Progenitor cell of endocrine pancreas (in vitro differentiated cells): ENCODE measurements around the gene COPB2. TPM values are rescaled to one million over a fixed set of nuclear protein-coding genes. Genes with fewer than 3 reads are reported as not detected.
"Not testable (repeated sequence)": the region's sequence is repeated elsewhere in the genome, so short reads cannot be mapped to it uniquely, and the experiment has no call there.

Experiments used
- DNase-seq: peaks from one replicate; pipeline ENCODE4 v3.0.0; 2021; ENCODE audit warnings: low spot score; ENCODE audit not compliant: unreplicated experiment
- H3K27ac Mint-ChIP-seq: 2 replicates; pipeline ENCODE4 v1.8.0; 2021; ENCODE audit warnings: mild to moderate bottlenecking, moderate library complexity, mixed read lengths
- H3K27me3 Mint-ChIP-seq: 2 replicates; pipeline ENCODE4 v1.8.0; 2021; ENCODE audit warnings: mixed read lengths
- H3K36me3 Mint-ChIP-seq: 2 replicates; pipeline ENCODE4 v1.8.0; 2022; ENCODE audit warnings: mixed read lengths; ENCODE audit not compliant: insufficient read depth
- H3K4me1 Mint-ChIP-seq: 2 replicates; pipeline ENCODE4 v1.8.0; 2021; ENCODE audit warnings: low read depth, mixed read lengths
- H3K4me3 Mint-ChIP-seq: 2 replicates; pipeline ENCODE4 v1.8.0; 2021; ENCODE audit warnings: low read depth, mild to moderate bottlenecking, moderate library complexity, mixed read lengths
- H3K9me3 Mint-ChIP-seq: 2 replicates; pipeline ENCODE4 v1.8.0; 2021; ENCODE audit warnings: low read depth, mixed read lengths
- total RNA-seq: library from RNA; stranded (reverse); gene quantifications from 2 replicates; pipeline ENCODE4 v1.2.1, GENCODE V29; 2021
- TF ChIP-seq, protein P1 (sequence below): fragments of 200-600 bp; sonication (generic); IDR thresholded peaks from one replicate; pipeline ENCODE4 v1.5.0; 2021; ENCODE audit warnings: antibody characterized with exemption, mild to moderate bottlenecking; ENCODE audit not compliant: unreplicated experiment

Gene COPB2
- total RNA-seq, 1 donor from 2014 or later, result 113 TPM

GRCh38 chr3:139418144-139418543 lies 28.7 kb upstream of the COPB2 start:
- Mint-ChIP-seq H3K36me3 (peaks cover 24% of the 10 kb centered on the region), H3K4me3 (no peak overlapping the region), H3K27ac (no peak overlapping the region), H3K27me3 (no peaks in the 10 kb centered on the region), H3K4me1 (no peaks in the 10 kb centered on the region), H3K9me3 (peaks cover 33% of the 10 kb centered on the region)
- TF ChIP-seq, protein P1, sequence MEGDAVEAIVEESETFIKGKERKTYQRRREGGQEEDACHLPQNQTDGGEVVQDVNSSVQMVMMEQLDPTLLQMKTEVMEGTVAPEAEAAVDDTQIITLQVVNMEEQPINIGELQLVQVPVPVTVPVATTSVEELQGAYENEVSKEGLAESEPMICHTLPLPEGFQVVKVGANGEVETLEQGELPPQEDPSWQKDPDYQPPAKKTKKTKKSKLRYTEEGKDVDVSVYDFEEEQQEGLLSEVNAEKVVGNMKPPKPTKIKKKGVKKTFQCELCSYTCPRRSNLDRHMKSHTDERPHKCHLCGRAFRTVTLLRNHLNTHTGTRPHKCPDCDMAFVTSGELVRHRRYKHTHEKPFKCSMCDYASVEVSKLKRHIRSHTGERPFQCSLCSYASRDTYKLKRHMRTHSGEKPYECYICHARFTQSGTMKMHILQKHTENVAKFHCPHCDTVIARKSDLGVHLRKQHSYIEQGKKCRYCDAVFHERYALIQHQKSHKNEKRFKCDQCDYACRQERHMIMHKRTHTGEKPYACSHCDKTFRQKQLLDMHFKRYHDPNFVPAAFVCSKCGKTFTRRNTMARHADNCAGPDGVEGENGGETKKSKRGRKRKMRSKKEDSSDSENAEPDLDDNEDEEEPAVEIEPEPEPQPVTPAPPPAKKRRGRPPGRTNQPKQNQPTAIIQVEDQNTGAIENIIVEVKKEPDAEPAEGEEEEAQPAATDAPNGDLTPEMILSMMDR, result no peak
- DNase-seq, result no peak

GRCh38 chr3:139416275-139416674 lies 26.8 kb upstream of the COPB2 start:
- DNase-seq, result no peak
- Mint-ChIP-seq H3K4me3 (no peak overlapping the region), H3K27ac (no peak overlapping the region), H3K4me1 (no peaks in the 10 kb centered on the region), H3K27me3 (no peaks in the 10 kb centered on the region), H3K9me3 (peaks cover 47% of the 10 kb centered on the region), H3K36me3 (peaks cover 26% of the 10 kb centered on the region)
- TF ChIP-seq, protein P1, result no peak

- H3K27me3 Mint-ChIP-seq, result no peaks in the 10 kb centered on the region
- H3K27ac Mint-ChIP-seq, result peak overlapping the region; percentile 76
- DNase-seq, result no peak
- peaks cover 58% of the 10 kb centered on the region for H3K9me3 Mint-ChIP-seq
- peaks cover 29% of the 10 kb centered on the region for H3K36me3 Mint-ChIP-seq
- no peaks in the 10 kb centered on the region for H3K4me1 Mint-ChIP-seq
- TF ChIP-seq, protein P1, result no peak
- no peak overlapping the region for H3K4me3 Mint-ChIP-seq
These were observed 25.3 kb upstream of the COPB2 start for GRCh38 chr3:139414608-139415224.

- not testable (repeated sequence) for H3K4me1 Mint-ChIP-seq, H3K4me3 Mint-ChIP-seq, H3K27ac Mint-ChIP-seq, H3K27me3 Mint-ChIP-seq, DNase-seq
- H3K36me3 Mint-ChIP-seq, result peaks cover 31% of the 10 kb centered on the region
- H3K9me3 Mint-ChIP-seq, result peaks cover 74% of the 10 kb centered on the region
These were observed 23.4 kb upstream of the COPB2 start for GRCh38 chr3:139412891-139413290.

DNA sequence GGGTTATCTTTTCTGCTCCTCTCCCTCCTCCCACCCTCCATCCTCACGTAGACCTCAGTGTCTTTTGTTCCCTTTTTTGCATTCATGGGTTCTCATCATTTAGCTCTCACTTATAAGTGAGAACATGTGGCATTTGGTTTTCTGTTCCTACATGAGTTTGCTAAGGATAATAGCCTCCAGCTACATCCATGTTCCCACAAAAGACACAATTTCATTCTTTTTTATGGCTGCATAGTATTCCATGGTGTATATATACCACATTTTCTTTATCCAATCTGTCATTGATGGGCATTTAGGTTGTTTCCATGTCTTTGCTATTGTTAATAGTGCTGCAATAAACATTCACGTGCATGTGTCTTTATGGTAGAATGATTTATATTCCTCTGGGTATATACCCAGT lies 11.7 kb upstream of the COPB2 start:
- not testable (repeated sequence) for H3K4me3 Mint-ChIP-seq, H3K4me1 Mint-ChIP-seq, DNase-seq, H3K27ac Mint-ChIP-seq, H3K27me3 Mint-ChIP-seq
- peaks cover 46% of the 10 kb centered on the region for H3K36me3 Mint-ChIP-seq
- peaks cover 43% of the 10 kb centered on the region for H3K9me3 Mint-ChIP-seq

DNA sequence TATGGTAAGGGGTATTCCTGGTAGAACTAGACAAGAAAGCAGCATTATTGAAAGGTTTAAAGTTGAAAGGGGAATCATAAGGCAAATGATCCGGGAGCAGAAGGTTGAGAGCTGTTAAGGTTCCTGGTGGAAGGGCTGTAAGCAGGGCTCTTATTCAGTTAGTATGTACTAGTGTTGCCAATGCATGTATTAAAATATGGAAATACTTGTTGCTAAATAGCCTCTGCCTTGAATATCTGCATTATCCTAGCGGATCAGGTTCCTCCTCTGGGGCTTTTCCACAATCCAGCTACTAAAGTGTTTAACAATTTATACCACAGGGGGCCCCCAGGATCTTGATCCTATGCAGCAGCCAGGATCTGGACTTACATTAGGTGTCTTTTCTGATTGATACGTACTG lies 7.3 kb upstream of the COPB2 start:
- TF ChIP-seq, protein P1, result no peak
- Mint-ChIP-seq H3K4me1 (no peaks in the 10 kb centered on the region), H3K36me3 (peaks cover 13% of the 10 kb centered on the region), H3K4me3 (no peak overlapping the region), H3K9me3 (peaks cover 7% of the 10 kb centered on the region), H3K27me3 (no peaks in the 10 kb centered on the region), H3K27ac (no peak overlapping the region)
- DNase-seq, result no peak
